NCI-H2107 treated with DMSO at 0.1 percent for 48 hours (cell line): ENCODE data around the gene VMP1.

ENCODE experiments used
- DNase-seq: peaks from one replicate; lab custom pipeline; 2025; ENCODE audit not compliant: unreplicated experiment; lab: John Stamatoyannopoulos, UW

Gene VMP1

GRCh38 chr17:59707971-59708430, 547 bp downstream of the VMP1 start:
- DNase-seq = no peak

GRCh38 chr17:59711936-59712335, 4.5 kb downstream of the VMP1 start:
- DNase-seq = no peak

GRCh38 chr17:59712862-59713261, 5.4 kb downstream of the VMP1 start:
- DNase-seq = no peak

- DNase-seq = no peak
Measured at GRCh38 chr17:59714255-59714654, 6.8 kb downstream of the VMP1 start.

- no peak for DNase-seq
Measured at GRCh38 chr17:59716427-59716826, 9.0 kb downstream of the VMP1 start.

- no peak for DNase-seq
Measured at GRCh38 chr17:59719526-59719925, 12.1 kb downstream of the VMP1 start.

- DNase-seq = no peak
Measured at GRCh38 chr17:59722623-59723022, 15.2 kb downstream of the VMP1 start.

GRCh38 chr17:59723041-59723440, 15.6 kb downstream of the VMP1 start:
- no peak for DNase-seq

- no peak for DNase-seq
Measured at GRCh38 chr17:59723607-59724006, 16.2 kb downstream of the VMP1 start.

- no peak for DNase-seq
Measured at GRCh38 chr17:59725691-59726090, 18.2 kb downstream of the VMP1 start.

- DNase-seq = no peak
Measured at GRCh38 chr17:59727817-59728533, 20.5 kb downstream of the VMP1 start.

- no peak for DNase-seq
Measured at GRCh38 chr17:59730268-59730834, 22.9 kb downstream of the VMP1 start.

GRCh38 chr17:59733697-59734096, 26.2 kb downstream of the VMP1 start:
- no peak for DNase-seq

- no peak for DNase-seq
Measured at GRCh38 chr17:59734226-59734625, 26.8 kb downstream of the VMP1 start.

GRCh38 chr17:59737324-59737723, 29.9 kb downstream of the VMP1 start:
- DNase-seq = no peak

- DNase-seq = no peak
Measured at GRCh38 chr17:59743842-59744241, 36.4 kb downstream of the VMP1 start.

- DNase-seq = no peak
Measured at GRCh38 chr17:59745040-59745439, 37.6 kb downstream of the VMP1 start.

- DNase-seq = peak; percentile 12
Measured at GRCh38 chr17:59746849-59747445, 39.5 kb downstream of the VMP1 start.

- DNase-seq = no peak
Measured at GRCh38 chr17:59748591-59748990, 41.1 kb downstream of the VMP1 start.

- DNase-seq = no peak
Measured at GRCh38 chr17:59751955-59752413, 44.5 kb downstream of the VMP1 start.

- no peak for DNase-seq
Measured at GRCh38 chr17:59752446-59752845, 45.0 kb downstream of the VMP1 start.

GRCh38 chr17:59752922-59753321, 45.5 kb downstream of the VMP1 start:
- DNase-seq = no peak
